T-cell (primary cell): ENCODE results near the gene MED27. TPM values are rescaled to one million over a fixed set of nuclear protein-coding genes. Genes with fewer than 3 reads are reported as not detected.

Experiments
- ATAC-seq, 4 experiments: fragments of 200-7000 bp in 3 of 4; fragments of 150-1000 bp in 1 of 4; cut with Tn5 transposase; replicated peaks in 1 of 4; 1 replicate in 3 of 4; 2 replicates in 1 of 4; pipeline ENCODE4 v1.10.0; 2021; ENCODE audit warnings: moderate library complexity in 3 of 4, mild to moderate bottlenecking in 2 of 4, moderate number of reproducible peaks in 1 of 4
- CTCF ChIA-PET, 2 donors: fragments of 300-600 bp; sonication (Branson Sonifier 250); formaldehyde crosslinking; loops; one replicate each; lab custom pipeline; 2022; ENCODE audit warnings: antibody characterized with exemption in 2 of 2; lab: Charles Lee
- POLR2A ChIA-PET, 2 donors: fragments of 300-600 bp; sonication (Branson Sonifier 250); formaldehyde crosslinking; loops; one replicate each; lab custom pipeline; 2022; ENCODE audit warnings: antibody characterized with exemption in 2 of 2; lab: Charles Lee
- DNase-seq, 35 experiments: peaks; one replicate each; pipeline versions ENCODE4 v3.0.0 to v3.0.0-alpha.2; 2013 to 2023
- H3K27ac ChIP-seq: one replicate; pipeline ENCODE4 v1.5.1; 2013; ENCODE audit warnings: low read length
- H3K27me3 ChIP-seq, 2 experiments: replicated peaks in 1 of 2; 1 replicate in 1 of 2; 2 replicates in 1 of 2; pipeline versions ENCODE4 v1.6.1 to v1.7.0; 2013; ENCODE audit warnings: low read length in 1 of 2, mixed read lengths in 1 of 2; ENCODE audit not compliant: control insufficient read depth in 2 of 2, insufficient read depth in 2 of 2; ENCODE audit errors: extremely low read depth in 1 of 2
- H3K36me3 ChIP-seq, 2 donors: 1 replicate in 1 of 2; 2 replicates in 1 of 2; pipeline versions ENCODE4 v1.6.1 to v1.7.0; 2013; ENCODE audit warnings: low read length in 1 of 2; ENCODE audit not compliant: control insufficient read depth in 2 of 2, insufficient read depth in 1 of 2; ENCODE audit errors: extremely low read depth in 1 of 2
- H3K4me1 ChIP-seq, 2 experiments: 1 replicate in 1 of 2; 2 replicates in 1 of 2; pipeline versions ENCODE4 v1.6.1 to v1.7.0; 2013; ENCODE audit warnings: low read length in 2 of 2, mixed read lengths in 1 of 2; ENCODE audit not compliant: insufficient read depth in 2 of 2, control insufficient read depth in 1 of 2; ENCODE audit errors: extremely low read depth in 1 of 2
- H3K4me3 ChIP-seq, 2 donors: 1 replicate in 1 of 2; 2 replicates in 1 of 2; pipeline versions ENCODE4 v1.5.1 to v1.7.0; 2013; ENCODE audit warnings: mild to moderate bottlenecking in 2 of 2, low read length in 1 of 2, moderate library complexity in 1 of 2; ENCODE audit not compliant: control insufficient read depth in 1 of 2; ENCODE audit errors: extremely low read depth in 1 of 2
- H3K9me3 ChIP-seq: 2 replicates; pipeline ENCODE4 v1.7.0; 2013
- H3K27ac Mint-ChIP-seq, 2 donors: one replicate each; pipeline ENCODE4 v1.8.0; 2020 to 2021; ENCODE audit warnings: mild to moderate bottlenecking in 2 of 2, mixed read lengths in 2 of 2
- H3K27me3 Mint-ChIP-seq, 2 donors: one replicate each; pipeline ENCODE4 v1.8.0; 2021 to 2022; ENCODE audit warnings: mixed read lengths in 2 of 2
- H3K36me3 Mint-ChIP-seq: one replicate; pipeline ENCODE4 v1.8.0; 2021; ENCODE audit warnings: mixed read lengths
- H3K4me1 Mint-ChIP-seq, 3 donors: one replicate each; pipeline ENCODE4 v1.8.0; 2020 to 2022; ENCODE audit warnings: mixed read lengths in 3 of 3, mild to moderate bottlenecking in 1 of 3
- H3K4me3 Mint-ChIP-seq, 3 donors: one replicate each; pipeline ENCODE4 v1.8.0; 2020 to 2022; ENCODE audit warnings: mild to moderate bottlenecking in 3 of 3, mixed read lengths in 3 of 3, moderate library complexity in 3 of 3
- H3K9me3 Mint-ChIP-seq, 3 donors: one replicate each; pipeline ENCODE4 v1.8.0; 2020 to 2022; ENCODE audit warnings: mixed read lengths in 3 of 3
- WGBS: methylation state at CpG from one replicate; pipeline ENCODE4 v1.1.5; 2013; ENCODE audit warnings: missing lambda C conversion rate; ENCODE audit not compliant: insufficient coverage; 5-methylcytosine and 5-hydroxymethylcytosine counted together
- total RNA-seq, 35 experiments: library from RNA in 6 of 35; stranded (reverse) in 6 of 35; fragments of 120-200 nt in 1 of 35; gene quantifications; one replicate each; pipeline versions ENCODE4 v1.2.1 to v1.2.4 and lab custom pipeline; 2013 to 2026

Gene MED27
- total RNA-seq, 5 donors from 2014 or later (not counting 1 experiment from before 2014, with no cell fraction given) = 15.0 to 26.7 (median 17.6) TPM

- no peak overlapping the region for H3K4me3 ChIP-seq
- peaks cover 54% of the 10 kb centered on the region for H3K36me3 Mint-ChIP-seq
- H3K27me3 ChIP-seq = no peaks in the 10 kb centered on the region
- no peak for DNase-seq
- H3K4me3 Mint-ChIP-seq = no peak overlapping the region
- no peak overlapping the region for H3K27ac ChIP-seq
- H3K27ac Mint-ChIP-seq = no peak overlapping the region
- no peaks in the 10 kb centered on the region for H3K4me1 ChIP-seq
- no peaks in the 10 kb centered on the region for H3K27me3 Mint-ChIP-seq
- ATAC-seq = no peak
- CTCF ChIA-PET = no interaction called here
- peaks cover 2 to 60% of the 10 kb centered on the region in 2 donors for H3K36me3 ChIP-seq
- no peaks in the 10 kb centered on the region for H3K9me3 Mint-ChIP-seq
- POLR2A ChIA-PET = no interaction called here
- no peaks in the 10 kb centered on the region for H3K9me3 ChIP-seq
- 85% methylated on average over 7 of the region's 9 CpGs for WGBS
- H3K4me1 Mint-ChIP-seq = peaks cover 42 to 45% (median 43%) of the 10 kb centered on the region in 3 donors
Observed at GRCh38 chr9:132069046-132069898, 10.4 kb downstream of the MED27 start.

GRCh38 chr9:132068605-132069004, 11.1 kb downstream of the MED27 start:
- H3K4me3 ChIP-seq = no peak overlapping the region
- CTCF ChIA-PET = no interaction called here
- Mint-ChIP-seq H3K27ac (no peak overlapping the region), H3K9me3 (no peaks in the 10 kb centered on the region), H3K36me3 (peaks cover 57% of the 10 kb centered on the region), H3K4me1 (peaks cover 39 to 43% (median 41%) of the 10 kb centered on the region in 3 donors), H3K4me3 (no peak overlapping the region), H3K27me3 (no peaks in the 10 kb centered on the region)
- no peak for ATAC-seq
- H3K4me1 ChIP-seq = no peaks in the 10 kb centered on the region
- no peaks in the 10 kb centered on the region for H3K9me3 ChIP-seq
- 94% methylated on average over 3 of the region's 6 CpGs for WGBS
- POLR2A ChIA-PET = no interaction called here
- H3K27me3 ChIP-seq = no peaks in the 10 kb centered on the region
- peaks cover 2 to 61% of the 10 kb centered on the region in 2 donors for H3K36me3 ChIP-seq
- no peak for DNase-seq
- H3K27ac ChIP-seq = no peak overlapping the region

- Mint-ChIP-seq H3K27me3 (no peaks in the 10 kb centered on the region), H3K36me3 (peaks cover 49% of the 10 kb centered on the region), H3K27ac (no peak overlapping the region), H3K4me3 (no peak overlapping the region), H3K4me1 (peaks cover 18 to 29% (median 29%) of the 10 kb centered on the region in 3 donors), H3K9me3 (no peaks in the 10 kb centered on the region)
- H3K27me3 ChIP-seq = no peaks in the 10 kb centered on the region
- no peaks in the 10 kb centered on the region for H3K4me1 ChIP-seq
- no peaks in the 10 kb centered on the region for H3K9me3 ChIP-seq
- no peak for ATAC-seq
- H3K27ac ChIP-seq = no peak overlapping the region
- POLR2A ChIA-PET = no interaction called here
- H3K4me3 ChIP-seq = no peak overlapping the region
- H3K36me3 ChIP-seq = peaks cover 2 to 43% of the 10 kb centered on the region in 2 donors
- DNase-seq = no peak
- CTCF ChIA-PET = no interaction called here
- no CpG with 5 or more reads among the region's 3 CpGs for WGBS
Observed at GRCh38 chr9:132066511-132066910, 13.2 kb downstream of the MED27 start.

GRCh38 chr9:132066057-132066456, 13.6 kb downstream of the MED27 start:
- no peaks in the 10 kb centered on the region for H3K4me1 ChIP-seq
- WGBS = 98% methylated on average over 11 of the region's 11 CpGs
- no peak for DNase-seq
- H3K27ac Mint-ChIP-seq = no peak overlapping the region
- peaks cover 14 to 24% (median 24%) of the 10 kb centered on the region in 3 donors for H3K4me1 Mint-ChIP-seq
- no peaks in the 10 kb centered on the region for H3K9me3 Mint-ChIP-seq
- no peaks in the 10 kb centered on the region for H3K27me3 Mint-ChIP-seq
- no peaks in the 10 kb centered on the region for H3K27me3 ChIP-seq
- no peak overlapping the region for H3K27ac ChIP-seq
- H3K9me3 ChIP-seq = no peaks in the 10 kb centered on the region
- H3K36me3 ChIP-seq = peaks cover 2 to 40% of the 10 kb centered on the region in 2 donors
- no peak for ATAC-seq
- POLR2A ChIA-PET = no interaction called here
- CTCF ChIA-PET = no interaction called here
- H3K4me3 ChIP-seq = no peak overlapping the region
- no peak overlapping the region for H3K4me3 Mint-ChIP-seq
- peaks cover 45% of the 10 kb centered on the region for H3K36me3 Mint-ChIP-seq

- no peaks in the 10 kb centered on the region for H3K27me3 ChIP-seq
- Mint-ChIP-seq H3K27ac (no peak overlapping the region), H3K27me3 (no peaks in the 10 kb centered on the region), H3K4me3 (no peak overlapping the region), H3K4me1 (peaks cover 11 to 21% (median 18%) of the 10 kb centered on the region in 3 donors), H3K36me3 (peaks cover 59% of the 10 kb centered on the region), H3K9me3 (peaks cover 0 to 12% (median 12%) of the 10 kb centered on the region in 3 donors)
- H3K27ac ChIP-seq = no peak overlapping the region
- no peak overlapping the region for H3K4me3 ChIP-seq
- DNase-seq (no peak), ATAC-seq (no peak)
- H3K9me3 ChIP-seq = no peaks in the 10 kb centered on the region
- ChIA-PET CTCF (interaction anchor here in 1 of 2 donors (0.6 kb wide), 1 partner anchor 637 kb away, joined by 6 read pairs; no protein-coding TSS in a partner anchor), POLR2A (no interaction called here)
- peaks cover 0 to 37% of the 10 kb centered on the region in 2 donors for H3K36me3 ChIP-seq
- H3K4me1 ChIP-seq = no peaks in the 10 kb centered on the region
- WGBS = 96% methylated on average over 3 of the region's 6 CpGs
Observed at GRCh38 chr9:132063281-132063680, 16.4 kb downstream of the MED27 start.

- Histone ChIP-seq H3K4me3 (no peak overlapping the region), H3K9me3 (no peaks in the 10 kb centered on the region), H3K27ac (no peak overlapping the region), H3K36me3 (peaks cover 0 to 34% of the 10 kb centered on the region in 2 donors), H3K27me3 (no peaks in the 10 kb centered on the region), H3K4me1 (no peaks in the 10 kb centered on the region)
- Mint-ChIP-seq H3K27ac (no peak overlapping the region), H3K9me3 (peaks cover 0 to 14% (median 12%) of the 10 kb centered on the region in 3 donors), H3K36me3 (peaks cover 59% of the 10 kb centered on the region), H3K27me3 (no peaks in the 10 kb centered on the region), H3K4me3 (no peak overlapping the region), H3K4me1 (peaks cover 11 to 18% (median 17%) of the 10 kb centered on the region in 3 donors)
- ChIA-PET CTCF (interaction anchor here in 1 of 2 donors (0.6 kb wide), 1 partner anchor 637 kb away, joined by 6 read pairs; no protein-coding TSS in a partner anchor), POLR2A (no interaction called here)
- DNase-seq = no peak
- ATAC-seq = no peak
- WGBS = no CpG with 5 or more reads among the region's 4 CpGs
Observed at GRCh38 chr9:132062806-132063205, 16.9 kb downstream of the MED27 start.
